Esophagus muscularis mucosa (tissue), 4 donors: Measurements from ENCODE around the gene PDE4D. TPM values are rescaled to one million over a fixed set of nuclear protein-coding genes. Genes with fewer than 3 reads are reported as not detected.

Source experiments
- DNase-seq: peaks from one replicate; pipeline ENCODE4 v3.0.0-alpha.2; 2017; ENCODE audit errors: extremely low spot score
- H3K27ac ChIP-seq, 4 donors: fragments of 200-600 bp; sonication (generic); replicated peaks in 1 of 4; 1 replicate in 3 of 4; 2 replicates in 1 of 4; pipeline ENCODE4 v1.5.1; 2016 to 2019; ENCODE audit warnings: mild to moderate bottlenecking in 1 of 4
- H3K27me3 ChIP-seq, 4 donors: fragments of 200-600 bp; sonication (generic); one replicate each; pipeline versions ENCODE4 v1.5.1 to v1.6.0; 2016 to 2019
- H3K36me3 ChIP-seq, 4 donors: fragments of 200-600 bp; sonication (generic); one replicate each; pipeline ENCODE4 v1.5.1; 2016 to 2019
- H3K4me1 ChIP-seq, 4 donors: fragments of 200-600 bp; sonication (generic); one replicate each; pipeline ENCODE4 v1.5.1; 2016 to 2019
- H3K4me3 ChIP-seq, 4 donors: fragments of 200-600 bp; sonication (generic); 1 replicate in 2 of 4; 2 replicates in 2 of 4; pipeline ENCODE4 v1.5.1; 2016 to 2019; ENCODE audit warnings: mild to moderate bottlenecking in 4 of 4, moderate library complexity in 1 of 4
- H3K9me3 ChIP-seq, 4 donors: fragments of 200-600 bp; sonication (generic); 1 replicate in 3 of 4; 2 replicates in 1 of 4; pipeline ENCODE4 v1.5.1; 2016 to 2019
- CTCF ChIP-seq, 3 experiments: fragments of 200-600 bp in 2 of 3; fragments of 450-650 bp in 1 of 3; sonication (generic) in 2 of 3; IDR thresholded peaks; one replicate each; pipeline ENCODE4 v1.5.1; 2017 to 2019; ENCODE audit warnings: antibody characterized with exemption in 3 of 3, mild to moderate bottlenecking in 2 of 3, moderate library complexity in 1 of 3
- EP300 ChIP-seq: sonication (generic); formaldehyde crosslinking; IDR thresholded peaks from one replicate; pipeline ENCODE4 v1.6.1; 2017; ENCODE audit warnings: antibody characterized with exemption
- POLR2A ChIP-seq: fragments of 450-650 bp; IDR thresholded peaks from one replicate; pipeline ENCODE4 v1.6.1; 2017; ENCODE audit warnings: antibody characterized with exemption, moderate library complexity, mild to moderate bottlenecking, low read depth
- POLR2AphosphoS5 ChIP-seq, 2 donors: sonication (generic); formaldehyde crosslinking; IDR thresholded peaks; one replicate each; pipeline ENCODE4 v1.6.1; 2017; ENCODE audit warnings: antibody characterized with exemption in 2 of 2
- WGBS: methylation state at CpG from one replicate; pipeline ENCODE4 v1.1.5; 2018; 5-methylcytosine and 5-hydroxymethylcytosine counted together
- intact Hi-C: fragments of 100-400 bp; cut with DNase I; formaldehyde crosslinking; loops from one replicate; pipeline ENCODE4 v1.15.1; 2023
- total RNA-seq, 4 donors: library from RNA; depleted of rRNA; stranded (reverse); fragments of >200 nt; gene quantifications; one replicate each; pipeline versions ENCODE4 v1.1.0 to v1.2.1, GENCODE V29; 2016

Gene PDE4D
- total RNA-seq, 4 donors from 2014 or later, result 39.2 to 87.0 (median 50.2) TPM

- Histone ChIP-seq H3K9me3 (no peaks in the 10 kb centered on the region), H3K36me3 (no peaks in the 10 kb centered on the region), H3K4me1 (peaks cover 0 to 8% (median 7%) of the 10 kb centered on the region in 4 donors), H3K4me3 (no peak overlapping the region), H3K27me3 (no peaks in the 10 kb centered on the region), H3K27ac (no peak overlapping the region)
- WGBS, result 82% methylated on average over 2 of the region's 2 CpGs
- no peak for DNase-seq
- TF ChIP-seq POLR2A (no peak), CTCF (IDR thresholded peaks at IDR 0.05) (no peak), EP300 (no peak), POLR2AphosphoS5 (IDR thresholded peaks at IDR 0.05) (no peak)
- intact Hi-C loops, result no loop called here
Observed at GRCh38 chr5:59645380-59645779, 248.1 kb downstream of the PDE4D start.

GRCh38 chr5:59640411-59640810 lies 253.1 kb downstream of the PDE4D start:
- H3K9me3 ChIP-seq, result no peaks in the 10 kb centered on the region
- DNase-seq, result no peak
- intact Hi-C loops, result no loop called here
- no peak for TF ChIP-seq POLR2A
- TF ChIP-seq CTCF (IDR thresholded peaks at IDR 0.05), result no peak
- no peak for TF ChIP-seq EP300
- TF ChIP-seq POLR2AphosphoS5 (IDR thresholded peaks at IDR 0.05), result no peak
- no peaks in the 10 kb centered on the region for H3K36me3 ChIP-seq
- H3K4me3 ChIP-seq, result no peak overlapping the region
- 91% methylated on average over 1 of the region's 1 CpG for WGBS
- no peak overlapping the region for H3K27ac ChIP-seq
- H3K4me1 ChIP-seq, result no peaks in the 10 kb centered on the region
- no peaks in the 10 kb centered on the region for H3K27me3 ChIP-seq

- no peak overlapping the region for H3K27ac ChIP-seq
- H3K36me3 ChIP-seq, result no peaks in the 10 kb centered on the region
- 83% methylated on average over 4 of the region's 4 CpGs for WGBS
- no peaks in the 10 kb centered on the region for H3K27me3 ChIP-seq
- TF ChIP-seq POLR2A (no peak), CTCF (IDR thresholded peaks at IDR 0.05) (no peak), EP300 (no peak), POLR2AphosphoS5 (IDR thresholded peaks at IDR 0.05) (no peak)
- intact Hi-C loops, result no loop called here
- H3K4me3 ChIP-seq, result no peak overlapping the region
- no peaks in the 10 kb centered on the region for H3K4me1 ChIP-seq
- no peak for DNase-seq
- H3K9me3 ChIP-seq, result no peaks in the 10 kb centered on the region
Observed at GRCh38 chr5:59637884-59638580, 255.5 kb downstream of the PDE4D start.

- no peak overlapping the region for H3K4me3 ChIP-seq
- no peak for DNase-seq
- WGBS, result 94% methylated on average over 4 of the region's 4 CpGs
- intact Hi-C loops, result no loop called here
- no peaks in the 10 kb centered on the region for H3K9me3 ChIP-seq
- no peak for TF ChIP-seq EP300
- TF ChIP-seq POLR2A, result no peak
- no peak for TF ChIP-seq CTCF (IDR thresholded peaks at IDR 0.05)
- no peak for TF ChIP-seq POLR2AphosphoS5 (IDR thresholded peaks at IDR 0.05)
- H3K36me3 ChIP-seq, result no peaks in the 10 kb centered on the region
- no peaks in the 10 kb centered on the region for H3K27me3 ChIP-seq
- no peaks in the 10 kb centered on the region for H3K4me1 ChIP-seq
- no peak overlapping the region for H3K27ac ChIP-seq
Observed at GRCh38 chr5:59629561-59629960, 264.0 kb downstream of the PDE4D start.
